GM18951 (cell line): ENCODE data around the gene TBC1D22A.

Experiments used
- POLR2A ChIP-seq: IDR thresholded peaks from 4 replicates; pipeline ENCODE4 v1.6.1; 2011; ENCODE audit warnings: mild to moderate bottlenecking; ENCODE audit not compliant: insufficient read length, insufficient read depth; ENCODE audit errors: extremely low read depth
- in situ Hi-C: fragments of 300-500 bp; cut with MboI; formaldehyde crosslinking; loops from one replicate; pipeline ENCODE4 v1.12.0; 2022; ENCODE audit warnings: low sequenced_read_pairs, mixed read lengths, inconsistent platforms; ENCODE audit not compliant: unreplicated experiment

TBC1D22A gene

DNA sequence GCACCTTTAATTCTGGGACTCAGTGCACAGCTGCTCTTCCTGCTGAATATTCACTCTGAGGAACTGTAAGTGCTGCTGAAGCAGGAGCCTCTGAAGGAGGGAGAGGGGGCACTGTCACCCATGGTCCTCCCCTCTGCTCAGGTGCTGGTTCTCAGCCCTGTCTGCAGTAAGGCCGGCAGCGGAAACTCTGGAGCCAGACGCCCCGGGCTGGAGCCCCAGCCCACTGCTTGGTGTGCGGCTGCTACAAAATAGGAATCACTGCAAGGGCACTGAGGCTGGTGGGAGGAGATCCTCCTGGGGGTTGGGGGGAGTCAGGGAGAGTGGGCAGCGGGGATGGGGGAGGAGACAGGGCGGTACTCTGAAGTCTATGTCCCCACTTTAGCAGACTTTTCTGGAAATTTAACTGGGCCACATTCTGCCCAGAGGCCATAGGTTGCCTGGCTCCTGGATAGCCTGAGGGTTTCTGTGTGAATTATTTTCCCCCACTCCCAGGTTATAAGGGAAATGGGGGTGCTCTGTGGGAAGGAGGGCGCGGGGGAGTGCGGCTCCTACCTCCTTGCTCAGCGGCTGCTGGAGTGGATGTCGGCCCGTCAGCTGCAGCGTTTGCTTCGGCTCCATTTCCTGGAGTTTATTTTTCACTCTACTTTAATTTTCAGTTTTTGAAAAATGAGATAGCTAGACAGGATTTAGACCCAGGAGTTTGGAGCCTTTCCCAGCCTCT is 33.6 kb downstream of the TBC1D22A start:
- in situ Hi-C loops, result no loop called here
- TF ChIP-seq POLR2A, result no peak

GRCh38 chr22:46796566-46797195 is 34.2 kb downstream of the TBC1D22A start:
- no peak for TF ChIP-seq POLR2A
- in situ Hi-C loops, result no loop called here

DNA sequence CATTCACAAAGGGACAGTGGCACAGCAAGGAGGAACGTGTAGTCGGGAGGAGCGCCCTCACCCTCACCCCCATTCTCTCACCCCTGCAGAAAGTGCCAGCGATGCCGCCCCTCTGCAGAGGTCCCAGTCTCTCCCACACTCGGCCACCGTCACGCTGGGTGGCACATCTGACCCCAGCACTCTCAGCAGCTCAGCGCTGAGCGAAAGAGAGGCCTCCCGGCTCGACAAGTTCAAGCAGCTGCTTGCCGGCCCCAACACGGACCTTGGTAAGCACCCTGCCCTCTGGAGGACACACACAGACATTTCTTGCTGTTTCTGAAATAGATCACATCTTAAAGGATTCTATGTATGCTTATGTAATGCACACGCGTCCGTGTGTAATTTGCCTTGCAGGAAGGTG is 34.9 kb downstream of the TBC1D22A start:
- no peak for TF ChIP-seq POLR2A
- in situ Hi-C loops, result no loop called here

GRCh38 chr22:46798041-46798365 is 35.6 kb downstream of the TBC1D22A start:
- no peak for TF ChIP-seq POLR2A
- in situ Hi-C loops, result no loop called here

DNA sequence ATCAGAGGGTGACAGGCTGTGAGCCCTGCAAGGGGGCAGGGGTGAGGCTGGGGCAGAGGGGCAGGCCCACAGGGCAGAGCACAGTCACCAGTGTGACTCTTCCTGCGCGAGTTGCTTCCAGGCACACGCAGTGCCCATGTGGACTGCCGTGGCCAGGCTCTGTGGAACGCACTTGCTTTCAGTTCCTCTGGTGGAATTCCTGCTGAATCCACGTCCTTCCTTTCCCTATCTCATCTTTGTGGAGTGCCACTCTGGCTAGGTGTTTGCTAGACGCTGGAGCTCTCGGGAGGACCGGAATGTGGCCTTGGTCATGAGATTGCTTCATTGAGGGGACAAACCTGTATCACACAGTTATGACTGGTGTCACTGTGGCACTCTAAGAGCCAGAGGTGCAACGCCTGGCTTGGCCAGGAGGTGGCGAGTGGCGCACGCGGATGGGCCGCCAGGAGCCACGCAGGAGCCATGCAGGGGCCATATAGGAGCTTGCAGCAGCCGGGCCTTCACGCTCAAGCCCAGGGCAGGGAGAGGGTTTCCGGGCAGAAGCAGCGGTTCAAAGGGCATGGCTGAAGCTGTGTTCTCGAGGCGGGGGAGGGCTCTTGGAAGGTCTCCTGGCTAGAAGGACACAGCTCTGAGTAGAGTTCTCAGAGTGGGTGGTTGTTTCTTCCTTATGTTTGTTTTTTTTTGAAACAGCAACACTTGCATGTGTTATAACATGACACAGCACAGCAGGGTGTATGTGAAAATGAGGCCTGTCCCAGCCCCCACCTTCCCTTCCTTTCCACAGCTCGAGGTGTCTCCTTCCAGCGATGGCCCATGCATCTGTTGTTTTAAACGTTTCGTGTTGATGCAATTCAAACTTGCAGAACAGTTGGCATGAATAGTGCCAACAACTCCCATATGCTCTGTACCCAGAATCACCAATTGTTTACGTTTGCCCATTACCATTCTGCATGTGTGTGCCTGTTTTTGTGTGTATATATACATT is 36.2 kb downstream of the TBC1D22A start:
- in situ Hi-C loops, result no loop called here
- no peak for TF ChIP-seq POLR2A

GRCh38 chr22:46799626-46800025 is 37.2 kb downstream of the TBC1D22A start:
- in situ Hi-C loops, result no loop called here
- TF ChIP-seq POLR2A, result no peak

DNA sequence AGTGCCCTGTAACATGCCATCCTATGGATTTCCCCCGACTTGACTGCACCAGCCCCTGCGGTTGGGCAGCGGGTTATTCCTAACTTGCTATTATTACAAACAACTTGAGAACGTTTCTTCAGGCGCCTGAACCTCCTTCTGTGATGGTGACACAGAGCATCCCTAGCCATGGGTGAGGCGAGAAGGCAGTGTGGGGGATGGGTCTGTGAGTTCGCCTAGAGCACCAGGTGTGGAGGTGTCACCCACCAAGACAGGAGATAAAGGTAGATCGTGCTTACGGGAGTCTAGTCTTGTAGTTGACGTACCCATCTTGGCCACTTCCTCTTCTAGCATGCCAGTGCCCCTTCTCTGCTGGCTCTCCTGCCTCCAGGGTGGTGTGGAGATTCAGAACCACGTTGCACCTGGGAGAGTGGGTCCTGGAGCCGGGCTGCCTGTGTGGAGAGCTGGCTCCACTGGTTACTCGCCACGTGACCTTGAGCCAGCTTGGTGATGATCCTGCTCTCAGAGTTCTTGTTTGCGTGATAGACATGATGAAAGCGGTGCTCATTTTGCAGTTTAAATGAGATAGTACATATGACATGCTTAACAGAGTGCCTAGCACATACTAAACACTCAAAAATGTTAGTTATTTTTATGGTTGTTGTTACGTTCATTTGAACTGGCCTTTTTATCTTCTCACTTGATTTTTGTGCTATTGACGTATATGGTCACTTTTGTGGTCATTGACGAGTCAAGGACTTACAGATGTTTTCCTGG is 37.8 kb downstream of the TBC1D22A start:
- TF ChIP-seq POLR2A, result no peak
- in situ Hi-C loops, result no loop called here

DNA sequence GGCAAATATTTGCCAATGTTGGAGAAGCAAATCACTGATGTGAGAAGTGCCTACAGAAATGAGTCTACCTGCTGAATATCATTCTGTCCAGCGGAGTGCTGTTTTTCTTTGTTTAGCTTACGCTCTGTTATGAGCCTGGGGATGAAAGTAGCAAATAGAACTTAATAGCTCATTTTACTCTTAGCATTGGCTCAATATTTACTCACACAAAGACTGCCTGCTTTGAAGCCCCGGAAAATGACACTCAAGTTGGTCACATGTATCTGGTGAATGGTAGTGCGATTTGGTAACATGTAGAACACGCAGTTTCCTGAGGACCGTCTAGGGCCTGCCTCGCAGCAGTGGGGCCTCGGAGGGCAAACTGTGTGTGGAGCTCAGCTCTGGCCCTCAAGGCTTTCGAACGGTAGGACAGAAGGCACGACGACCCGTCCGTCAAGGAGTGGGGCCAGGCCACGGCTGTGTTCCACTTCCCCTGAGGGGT is 38.9 kb downstream of the TBC1D22A start:
- no peak for TF ChIP-seq POLR2A
- in situ Hi-C loops, result no loop called here

DNA sequence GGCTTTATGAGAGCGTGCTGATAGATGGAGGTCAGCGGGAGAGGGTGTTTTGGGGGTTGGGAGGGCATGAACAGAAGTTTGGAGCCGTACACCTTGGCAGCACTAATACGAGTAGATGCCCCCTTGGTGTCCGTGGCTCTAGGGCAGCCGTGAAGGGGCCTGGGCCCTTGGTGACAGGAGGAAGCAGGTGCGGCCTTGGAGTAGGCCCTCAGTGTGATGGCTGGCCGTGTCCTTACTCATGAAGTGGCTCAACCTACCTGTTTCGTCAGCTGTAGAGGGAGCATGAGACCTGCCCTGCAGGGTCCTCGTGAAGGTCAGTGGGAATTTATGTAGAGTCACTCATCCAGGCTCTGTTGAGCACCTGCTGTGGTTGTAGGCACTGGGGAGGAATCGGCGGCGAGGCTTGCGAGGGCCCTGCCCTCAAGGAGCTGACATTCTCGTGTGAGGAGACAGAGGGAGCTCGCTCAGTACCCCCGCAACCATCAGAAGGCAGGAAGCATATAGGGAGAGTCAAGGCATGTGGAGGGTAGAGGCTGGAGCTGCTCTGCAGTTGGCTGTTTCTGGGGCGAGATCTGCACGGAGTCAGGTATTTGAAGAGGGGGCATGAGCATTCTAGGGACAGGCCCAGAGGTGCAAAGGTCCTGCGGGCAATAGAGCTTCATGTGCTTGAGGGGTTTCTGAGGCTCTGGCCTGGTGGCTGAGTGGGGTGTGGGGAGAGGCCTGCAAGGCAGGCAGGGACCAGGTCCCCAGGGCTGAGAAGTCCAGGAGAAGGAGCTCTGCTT is 39.6 kb downstream of the TBC1D22A start:
- in situ Hi-C loops, result no loop called here
- no peak for TF ChIP-seq POLR2A

GRCh38 chr22:46802608-46803027 is 40.2 kb downstream of the TBC1D22A start:
- no peak for TF ChIP-seq POLR2A
- in situ Hi-C loops, result no loop called here

GRCh38 chr22:46803031-46803880 is 40.8 kb downstream of the TBC1D22A start:
- no peak for TF ChIP-seq POLR2A

More at GRCh38 chr22:46803031-46803880, 40.8 kb downstream of the TBC1D22A start:
- in situ Hi-C loops, result no loop called here
